ENCODE measurements around the gene MITD1.

DNA sequence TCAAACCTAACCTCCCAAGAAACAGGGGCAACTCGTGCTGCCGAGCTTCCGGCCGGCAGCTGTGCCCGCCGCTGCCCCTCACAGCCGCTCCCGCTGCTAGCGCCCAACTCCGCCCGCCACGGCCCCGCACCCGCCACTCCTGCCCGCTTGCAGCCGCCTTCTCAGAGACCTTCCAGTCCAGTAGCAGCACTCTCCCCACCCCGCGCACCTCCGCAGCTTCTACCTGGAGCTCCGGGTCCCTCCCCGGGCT lies 40.1 kb downstream of the MITD1 start:
- TF ChIP-seq POLR2AphosphoS5 (IDR thresholded peaks at IDR 0.05) = no peak
- no peak for TF ChIP-seq EP300 (IDR thresholded peaks at IDR 0.05)
- TF ChIP-seq POLR2A (IDR thresholded peaks at IDR 0.05) = peak in 2 of 4 donors; percentile 91 to 92

Measured in upper lobe of left lung (tissue), 4 donors.